Raji (cell line): ENCODE results near the gene MAP3K5.

Experiments used
- POLR2A ChIP-seq: IDR thresholded peaks from 2 replicates; pipeline ENCODE4 v1.6.1; 2011; ENCODE audit warnings: low read depth, low read length, control low read depth; ENCODE audit not compliant: insufficient read depth

Gene MAP3K5

DNA sequence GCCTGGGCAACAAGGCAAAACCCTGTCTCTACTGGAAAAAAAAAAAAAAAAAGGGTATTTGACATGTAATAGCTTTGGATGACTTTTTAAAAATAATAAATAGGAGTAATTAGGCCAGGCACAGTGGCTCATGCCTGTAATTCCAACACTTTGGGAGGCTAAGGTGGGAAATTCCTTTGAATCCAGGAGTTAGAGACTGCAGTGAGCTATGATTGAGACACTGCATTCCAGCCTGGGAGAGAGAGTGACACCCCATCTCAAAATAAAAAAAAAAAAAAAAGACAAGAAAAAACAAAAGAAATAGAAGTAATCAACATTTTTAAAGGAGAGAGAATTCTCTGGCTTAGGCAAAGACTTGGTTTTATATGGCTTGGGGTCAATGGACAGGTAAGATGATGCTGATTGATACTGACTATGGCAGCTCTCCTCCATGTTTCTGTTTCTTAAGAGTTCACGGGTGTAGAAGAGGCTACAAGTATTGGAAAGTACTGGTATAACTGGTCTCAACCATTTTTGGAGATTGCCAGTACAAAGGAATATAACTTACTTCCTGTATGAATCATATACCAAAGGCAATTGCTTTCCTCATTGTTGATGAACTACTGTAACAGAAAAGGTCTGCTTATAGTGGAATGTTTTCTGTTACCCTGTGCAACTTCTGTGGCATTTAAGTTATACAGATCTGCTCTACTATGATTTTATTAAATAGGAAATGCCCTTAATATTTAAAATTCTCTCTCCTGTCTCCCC lies 10.1 kb downstream of the MAP3K5 start:
- no peak for TF ChIP-seq POLR2A

DNA sequence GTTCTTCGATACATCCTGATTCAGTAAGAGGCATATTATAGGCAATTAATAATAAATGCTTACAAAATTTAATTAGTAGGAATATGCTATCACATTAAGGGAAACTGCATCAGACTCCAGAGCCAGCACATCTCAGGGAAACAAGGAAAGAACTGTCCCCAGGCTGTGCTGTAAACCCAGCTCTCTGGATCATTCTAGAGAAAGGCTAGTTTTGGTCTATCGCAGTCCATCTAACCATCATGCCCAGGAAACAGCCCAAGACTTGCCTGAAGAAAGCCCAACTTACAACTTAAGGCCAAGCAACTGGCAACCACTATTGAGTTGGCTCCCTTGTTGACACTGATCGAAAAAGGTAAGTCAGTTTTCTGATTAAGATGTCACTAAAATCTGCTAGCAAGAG lies 11.3 kb downstream of the MAP3K5 start:
- no peak for TF ChIP-seq POLR2A

DNA sequence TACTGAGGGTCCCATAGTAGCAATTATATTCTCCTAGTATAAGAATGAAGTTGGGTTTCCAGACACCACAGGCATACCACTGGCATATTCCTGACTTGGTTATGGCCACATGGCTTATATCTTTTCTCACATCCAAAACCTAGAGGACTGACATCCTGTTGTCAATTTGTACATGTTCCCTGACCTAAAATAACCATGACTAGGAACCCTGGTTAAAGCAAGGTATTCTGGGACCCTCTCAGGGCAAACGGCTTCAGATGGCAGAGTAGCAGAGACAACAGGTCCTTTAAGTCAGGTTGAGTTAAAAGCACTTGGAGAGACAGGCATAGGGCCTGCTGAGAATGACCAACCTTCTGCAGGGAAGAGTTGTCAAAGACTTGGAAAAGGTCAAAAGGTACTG lies 12.6 kb downstream of the MAP3K5 start:
- no peak for TF ChIP-seq POLR2A

DNA sequence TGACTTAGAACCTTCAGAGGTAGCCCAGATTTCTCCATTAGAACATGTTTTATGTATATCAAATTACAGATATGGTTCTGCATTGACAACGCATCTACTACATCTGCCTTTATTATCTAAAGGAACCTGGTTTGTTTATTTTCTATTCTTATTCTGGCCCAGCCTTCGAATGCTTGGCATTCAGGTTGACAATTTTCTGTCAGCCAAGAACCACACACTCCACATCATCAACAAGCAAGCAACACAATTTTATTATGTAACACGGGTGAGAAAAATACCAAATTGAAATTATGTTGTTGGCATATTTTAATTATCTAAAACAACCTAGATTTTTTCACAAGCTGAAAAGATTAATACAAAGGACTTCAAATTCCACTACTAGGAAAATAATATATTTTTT lies 14.6 kb downstream of the MAP3K5 start:
- no peak for TF ChIP-seq POLR2A

GRCh38 chr6:136775548-136775947 lies 16.7 kb downstream of the MAP3K5 start:
- TF ChIP-seq POLR2A, result no peak

- TF ChIP-seq POLR2A, result no peak
Observed at GRCh38 chr6:136775081-136775480, 17.2 kb downstream of the MAP3K5 start.

- no peak for TF ChIP-seq POLR2A
Observed at GRCh38 chr6:136774228-136775041, 17.8 kb downstream of the MAP3K5 start.

GRCh38 chr6:136773473-136773796 lies 18.8 kb downstream of the MAP3K5 start:
- TF ChIP-seq POLR2A, result no peak

GRCh38 chr6:136772685-136773472 lies 19.4 kb downstream of the MAP3K5 start:
- no peak for TF ChIP-seq POLR2A

- no peak for TF ChIP-seq POLR2A
Observed at GRCh38 chr6:136771306-136771705, 21.0 kb downstream of the MAP3K5 start.

- TF ChIP-seq POLR2A, result no peak
Observed at GRCh38 chr6:136769759-136770158, 22.5 kb downstream of the MAP3K5 start.

DNA sequence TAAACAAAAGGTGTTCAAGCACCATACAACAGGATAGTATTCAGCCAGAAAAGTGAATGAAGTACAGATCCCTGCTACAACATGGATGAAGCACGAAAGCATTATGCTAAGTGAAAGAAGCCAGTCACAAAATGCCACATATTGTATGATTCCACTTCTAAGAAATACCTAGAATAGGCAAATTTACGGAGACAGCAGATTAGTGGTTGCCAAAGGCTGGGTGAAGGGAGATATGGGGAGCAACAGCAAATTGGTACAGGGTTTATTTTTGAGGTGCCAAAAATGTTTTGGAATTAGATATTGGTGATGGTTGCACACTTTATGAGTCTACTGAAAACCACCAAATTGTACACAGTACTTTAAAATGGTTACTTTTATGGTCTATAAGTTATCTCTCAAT lies 23.2 kb downstream of the MAP3K5 start:
- no peak for TF ChIP-seq POLR2A

DNA sequence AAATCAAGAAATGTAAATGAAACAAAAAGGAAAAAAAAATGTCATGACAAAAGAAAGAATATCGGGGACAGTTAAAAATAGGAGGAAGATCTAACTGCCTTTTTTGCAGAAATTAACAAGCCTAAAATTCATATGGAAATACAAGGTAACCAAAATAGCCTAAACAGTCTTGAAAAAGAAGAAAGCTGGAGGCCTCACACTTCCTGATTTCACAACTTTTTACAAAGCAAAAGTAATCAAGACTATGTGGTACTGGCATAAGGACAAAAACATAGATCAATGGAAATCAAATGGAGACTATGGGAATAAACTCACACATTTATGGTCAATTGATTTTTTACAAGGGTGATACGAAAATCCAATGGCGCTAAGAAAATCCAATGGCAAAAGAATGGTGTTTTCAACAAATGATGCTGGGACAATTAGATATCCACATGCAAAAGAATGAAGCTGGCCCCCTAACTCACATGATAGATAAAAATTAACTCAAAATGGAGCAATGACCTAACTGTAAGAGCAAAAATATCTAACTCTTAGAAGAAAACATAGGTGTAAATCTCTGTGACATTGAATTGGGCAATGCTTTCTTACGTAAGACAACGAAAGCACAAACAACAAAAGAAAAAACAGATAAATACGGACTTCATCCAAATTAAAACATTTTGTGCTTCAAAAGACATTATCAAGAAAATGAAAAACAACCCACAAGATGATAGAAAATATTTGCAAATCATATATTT lies 24.5 kb downstream of the MAP3K5 start:
- no peak for TF ChIP-seq POLR2A

DNA sequence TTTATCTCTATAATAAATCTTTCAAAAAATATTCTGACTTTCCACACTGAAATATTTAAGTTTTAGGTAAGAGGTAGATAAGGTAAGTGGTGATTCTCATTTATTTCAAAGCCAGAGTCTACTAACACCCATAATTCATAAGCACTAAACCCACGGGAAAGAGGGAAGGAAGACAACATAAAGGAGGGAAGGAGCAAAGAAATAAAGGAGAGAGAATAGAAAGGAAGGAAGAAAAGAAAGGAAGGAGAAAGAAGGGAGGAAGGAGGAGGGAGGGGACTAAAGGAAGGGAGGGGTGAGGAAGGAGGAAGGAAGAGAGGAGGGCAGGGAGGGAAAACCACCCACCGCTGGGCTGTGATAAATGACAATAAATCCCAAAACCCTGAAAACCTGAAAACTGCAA lies 25.2 kb downstream of the MAP3K5 start:
- no peak for TF ChIP-seq POLR2A

DNA sequence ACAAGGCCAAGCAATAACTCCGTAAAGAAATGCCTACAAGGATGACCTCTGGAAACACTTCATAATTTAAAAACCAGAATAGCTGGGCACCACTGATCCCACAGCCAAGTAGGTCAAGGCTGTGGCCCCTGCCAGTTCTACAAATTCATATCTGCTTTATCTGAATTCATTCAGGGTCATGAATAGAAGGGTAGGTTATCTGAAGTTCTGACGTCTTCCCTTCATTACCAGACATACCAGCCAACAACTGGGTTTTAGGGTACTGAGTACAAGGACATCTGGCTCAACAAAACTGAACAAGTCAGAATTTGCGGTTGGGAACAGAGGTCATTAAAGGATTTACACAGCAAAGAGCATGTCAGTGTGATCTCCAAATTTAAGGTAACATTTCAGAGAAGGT lies 26.0 kb downstream of the MAP3K5 start:
- TF ChIP-seq POLR2A, result no peak
